Caco-2 (cell line): Measurements from ENCODE around the gene SLC44A5. TPM values are rescaled to one million over a fixed set of nuclear protein-coding genes. Genes with fewer than 3 reads are reported as not detected.

Source experiments
- BruUV-seq: library from RNA; stranded (reverse); fragments of 400-500 nt; replicated peaks from 2 replicates; lab custom pipeline; 2021; lab: Mats Ljungman, UMichigan
- CTCF ChIA-PET: fragments of 300-600 bp; sonication (Branson Sonifier 250); formaldehyde crosslinking; loops from one replicate; lab custom pipeline; 2022; ENCODE audit warnings: antibody characterized with exemption; lab: Charles Lee
- POLR2A ChIA-PET: fragments of 300-600 bp; sonication (Branson Sonifier 250); formaldehyde crosslinking; loops from one replicate; lab custom pipeline; 2022; ENCODE audit warnings: antibody characterized with exemption; lab: Charles Lee
- DNase-seq, 2 experiments: peaks; one replicate each; pipeline versions ENCODE4 v3.0.0 to v3.0.0-alpha.2; 2020 to 2022
- H3K27me3 ChIP-seq: replicated peaks from 2 replicates; pipeline ENCODE4 v1.6.0; 2011; ENCODE audit warnings: low read length; ENCODE audit not compliant: control insufficient read depth, insufficient read depth
- H3K36me3 ChIP-seq: 2 replicates; pipeline ENCODE4 v1.5.1; 2011; ENCODE audit warnings: low read length; ENCODE audit not compliant: control insufficient read depth, insufficient read depth
- H3K4me1 ChIP-seq: fragments of 250-450 bp; sonication (Bioruptor Pico); 2 replicates; pipeline ENCODE4 v1.5.1; 2020; ENCODE audit warnings: mild to moderate bottlenecking
- H3K4me3 ChIP-seq: 2 replicates; pipeline ENCODE4 v1.5.1; 2011; ENCODE audit warnings: low read depth, mild to moderate bottlenecking, control low read depth, low read length
- H3K9me3 ChIP-seq: fragments of 250-450 bp; sonication (Bioruptor Pico); 2 replicates; pipeline ENCODE4 v1.5.1; 2020; ENCODE audit warnings: mild to moderate bottlenecking, moderate library complexity
- H3K27ac Mint-ChIP-seq: one replicate; pipeline ENCODE4 v1.8.0; 2022; ENCODE audit warnings: mixed read lengths; ENCODE audit not compliant: unreplicated experiment
- H3K27me3 Mint-ChIP-seq: one replicate; pipeline ENCODE4 v1.8.0; 2022; ENCODE audit warnings: mixed read lengths; ENCODE audit not compliant: insufficient read depth, unreplicated experiment
- H3K36me3 Mint-ChIP-seq: one replicate; pipeline ENCODE4 v1.8.0; 2022; ENCODE audit warnings: mild to moderate bottlenecking, mixed read lengths; ENCODE audit not compliant: insufficient read depth, unreplicated experiment
- H3K4me1 Mint-ChIP-seq: one replicate; pipeline ENCODE4 v1.8.0; 2022; ENCODE audit warnings: low read depth, mixed read lengths; ENCODE audit not compliant: unreplicated experiment
- H3K4me3 Mint-ChIP-seq: one replicate; pipeline ENCODE4 v1.8.0; 2022; ENCODE audit warnings: mild to moderate bottlenecking, moderate library complexity, mixed read lengths; ENCODE audit not compliant: unreplicated experiment
- H3K9me3 Mint-ChIP-seq: one replicate; pipeline ENCODE4 v1.8.0; 2022; ENCODE audit warnings: mixed read lengths; ENCODE audit not compliant: unreplicated experiment
- CTCF ChIP-seq, 2 experiments: fragments of 200-600 bp in 1 of 2; IDR thresholded peaks; 1 replicate in 1 of 2; 2 replicates in 1 of 2; pipeline versions ENCODE4 v1.5.1 to v1.8.0; 2011 to 2022; ENCODE audit warnings: antibody characterized with exemption in 1 of 2, control low read depth in 1 of 2, inconsistent platforms in 1 of 2, low read depth in 1 of 2, low read length in 1 of 2, mild to moderate bottlenecking in 1 of 2, moderate library complexity in 1 of 2; ENCODE audit not compliant: insufficient read depth in 1 of 2, severe bottlenecking in 1 of 2, unreplicated experiment in 1 of 2
- intact Hi-C: fragments of 100-400 bp; cut with micrococcal nuclease; formaldehyde crosslinking; loops from one replicate; pipeline ENCODE4 v1.10.0; 2022; ENCODE audit not compliant: unreplicated experiment
- total RNA-seq: library from RNA; stranded (reverse); gene quantifications from 2 replicates; pipeline ENCODE4 v1.2.3, GENCODE V29; 2022

SLC44A5 gene
- total RNA-seq, 1 experiment from 2014 or later, result 13.6 TPM

- H3K4me1 ChIP-seq, result no peaks in the 10 kb centered on the region
- BruUV-seq, result no TSS peak
- H3K4me3 Mint-ChIP-seq, result no peak overlapping the region
- H3K4me3 ChIP-seq, result no peak overlapping the region
- no peaks in the 10 kb centered on the region for H3K36me3 ChIP-seq
- ChIA-PET POLR2A (no interaction called here), CTCF (no interaction called here)
- no peaks in the 10 kb centered on the region for H3K27me3 ChIP-seq
- no peak overlapping the region for H3K27ac Mint-ChIP-seq
- intact Hi-C loops, result loop anchor here (1.0 kb wide), 3 partner anchors 44 to 399 kb away; no protein-coding TSS in a partner anchor
- peak in 1 of 2 experiments; percentile 43 for DNase-seq
- TF ChIP-seq CTCF (IDR thresholded peaks at IDR 0.05; ENCODE audit: insufficient read depth in 1 of 2, low read depth in 1 of 2, low read length in 1 of 2, severe bottlenecking in 1 of 2, unreplicated experiment in 1 of 2), result peak; percentile 50 to 62
- H3K9me3 ChIP-seq, result no peaks in the 10 kb centered on the region
- H3K4me1 Mint-ChIP-seq, result peaks cover 7% of the 10 kb centered on the region
- no peaks in the 10 kb centered on the region for H3K36me3 Mint-ChIP-seq
- no peaks in the 10 kb centered on the region for H3K27me3 Mint-ChIP-seq
- no peaks in the 10 kb centered on the region for H3K9me3 Mint-ChIP-seq
Observed at GRCh38 chr1:75632350-75632949, 21.5 kb upstream of the SLC44A5 start.

GRCh38 chr1:75630998-75631397 lies 20.1 kb upstream of the SLC44A5 start:
- no peak for DNase-seq
- intact Hi-C loops, result no loop called here
- BruUV-seq, result no TSS peak
- Mint-ChIP-seq H3K4me3 (no peak overlapping the region), H3K36me3 (no peaks in the 10 kb centered on the region), H3K27ac (no peak overlapping the region), H3K4me1 (peaks cover 7% of the 10 kb centered on the region), H3K9me3 (no peaks in the 10 kb centered on the region), H3K27me3 (no peaks in the 10 kb centered on the region)
- Histone ChIP-seq H3K9me3 (no peaks in the 10 kb centered on the region), H3K4me3 (no peak overlapping the region), H3K36me3 (no peaks in the 10 kb centered on the region), H3K27me3 (no peaks in the 10 kb centered on the region), H3K4me1 (no peaks in the 10 kb centered on the region)
- ChIA-PET CTCF (interaction anchor here (0.9 kb wide), 1 partner anchor 365 kb away, joined by 4 read pairs; no protein-coding TSS in a partner anchor), POLR2A (no interaction called here)
- no peak for TF ChIP-seq CTCF (IDR thresholded peaks at IDR 0.05; ENCODE audit: insufficient read depth in 1 of 2, low read depth in 1 of 2, low read length in 1 of 2, severe bottlenecking in 1 of 2, unreplicated experiment in 1 of 2)

- H3K4me1 ChIP-seq, result no peaks in the 10 kb centered on the region
- intact Hi-C loops, result no loop called here
- no peaks in the 10 kb centered on the region for H3K36me3 ChIP-seq
- no peaks in the 10 kb centered on the region for H3K27me3 ChIP-seq
- ChIA-PET POLR2A (no interaction called here), CTCF (interaction anchor here (0.7 kb wide), 1 partner anchor 163 kb away, joined by 4 read pairs; no protein-coding TSS in a partner anchor)
- no peaks in the 10 kb centered on the region for H3K27me3 Mint-ChIP-seq
- no peak for TF ChIP-seq CTCF (IDR thresholded peaks at IDR 0.05; ENCODE audit: insufficient read depth in 1 of 2, low read depth in 1 of 2, low read length in 1 of 2, severe bottlenecking in 1 of 2, unreplicated experiment in 1 of 2)
- H3K36me3 Mint-ChIP-seq, result no peaks in the 10 kb centered on the region
- H3K9me3 Mint-ChIP-seq, result no peaks in the 10 kb centered on the region
- no peak overlapping the region for H3K4me3 Mint-ChIP-seq
- peaks cover 7% of the 10 kb centered on the region for H3K4me1 Mint-ChIP-seq
- H3K9me3 ChIP-seq, result no peaks in the 10 kb centered on the region
- H3K27ac Mint-ChIP-seq, result no peak overlapping the region
- BruUV-seq, result no TSS peak
- H3K4me3 ChIP-seq, result no peak overlapping the region
- DNase-seq, result no peak
Observed at GRCh38 chr1:75630004-75630594, 19.2 kb upstream of the SLC44A5 start.
